Right cardiac atrium (tissue), 5 donors: ENCODE measurements around the gene ADK. TPM values are rescaled to one million over a fixed set of nuclear protein-coding genes. Genes with fewer than 3 reads are reported as not detected.
"Not testable (repeated sequence)": the region's sequence is repeated elsewhere in the genome, so short reads cannot be mapped to it uniquely, and the experiment has no call there.

ENCODE experiments used
- ATAC-seq, 2 donors: fragments of 200-7000 bp; cut with Tn5 transposase; one replicate each; pipeline versions ENCODE4 v1.8.0 to v1.9.1; 2020; ENCODE audit warnings: moderate library complexity in 2 of 2, mild to moderate bottlenecking in 1 of 2
- DNase-seq, 3 donors: peaks; one replicate each; pipeline ENCODE4 v3.0.0-alpha.2; 2020
- H3K27ac ChIP-seq: one replicate; pipeline ENCODE4 v1.5.1; 2013; ENCODE audit warnings: mild to moderate bottlenecking, low read length, control low read depth, moderate library complexity
- H3K27me3 ChIP-seq: one replicate; pipeline ENCODE4 v1.6.1; 2013; ENCODE audit not compliant: control insufficient read depth, insufficient read depth
- H3K4me1 ChIP-seq: one replicate; pipeline ENCODE4 v1.6.1; 2013; ENCODE audit warnings: low read length; ENCODE audit not compliant: control insufficient read depth, insufficient read depth
- H3K4me3 ChIP-seq: one replicate; pipeline ENCODE4 v1.5.1; 2013; ENCODE audit warnings: low read length, control low read depth
- H3K9me3 ChIP-seq: one replicate; pipeline ENCODE4 v1.6.1; 2013; ENCODE audit warnings: low read length; ENCODE audit not compliant: control insufficient read depth
- WGBS: extraction: QIAGEN DNeasy Blood & Tissue Kit; methylation state at CpG from one replicate; pipeline ENCODE4 v1.1.7; 2013; 5-methylcytosine and 5-hydroxymethylcytosine counted together
- intact Hi-C, 4 donors: fragments of 100-400 bp; cut with DNase I; formaldehyde crosslinking; loops; one replicate each; pipeline versions ENCODE4 v1.11.0 to v1.14.0; 2022 to 2023
- polyA plus RNA-seq: library from polyadenylated mRNA; stranded (reverse); fragments of 200-250 nt; gene quantifications from one replicate; pipeline ENCODE4 v1.2.3, GENCODE V29; 2013
- total RNA-seq, 4 donors: library from RNA; stranded (reverse); fragmentation: NEBNext Ultra II Directional; extraction: Animal tissue kit (Norgen Biotek cat#: 25700); gene quantifications; one replicate each; pipeline ENCODE4 v1.2.1, GENCODE V29; 2021
- donor health status: healthy with polysubstance abuse.
- donor health status: DM: no; HTN: yes; CAD: no.
- donor health status: DM: no; HTN: no; CAD: no.
- donor health status: DM: no; HTN: yes; CAD: no; lungs with severe emphysema.
- donor health status: DM: yes; HTN: yes; CAD: no.

Gene ADK
- total and polyA plus RNA-seq, 5 donors = 34.5 to 42.2 (median 41.0) TPM

GRCh38 chr10:74140553-74140952 lies 10.5 kb upstream of the ADK start:
- H3K9me3 ChIP-seq = no peaks in the 10 kb centered on the region
- no peak for DNase-seq
- 77% methylated on average over 2 of the region's 2 CpGs for WGBS
- no peak overlapping the region for H3K27ac ChIP-seq
- no peak overlapping the region for H3K4me3 ChIP-seq
- no peaks in the 10 kb centered on the region for H3K27me3 ChIP-seq
- intact Hi-C loops = no loop called here
- H3K4me1 ChIP-seq = peaks cover 4% of the 10 kb centered on the region
- no peak for ATAC-seq

DNA sequence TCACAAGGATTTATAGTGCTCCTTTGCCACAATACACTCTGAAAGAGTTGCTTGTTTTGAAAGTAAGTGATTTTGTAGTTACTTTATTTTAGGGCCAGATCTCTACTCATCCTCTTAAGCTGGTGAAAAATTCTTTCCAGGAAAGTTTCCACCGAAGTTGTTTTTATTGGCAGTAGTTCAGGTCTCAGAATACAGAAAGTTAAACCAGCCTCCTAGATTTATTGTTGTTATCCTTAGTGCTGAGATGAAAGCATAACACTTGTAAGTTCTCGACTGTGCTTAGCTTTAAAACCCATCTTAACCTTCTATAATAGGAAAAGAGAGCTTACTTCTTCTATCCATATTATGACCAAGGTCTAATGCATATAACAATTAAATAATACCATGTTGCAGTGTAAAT lies 5.9 kb upstream of the ADK start:
- ATAC-seq (peak; percentile 53 to 75), DNase-seq (no peak)
- Histone ChIP-seq H3K9me3 (no peaks in the 10 kb centered on the region), H3K27ac (no peak overlapping the region), H3K27me3 (no peaks in the 10 kb centered on the region), H3K4me3 (no peak overlapping the region), H3K4me1 (peaks cover 4% of the 10 kb centered on the region)
- intact Hi-C loops = no loop called here
- WGBS = 13% methylated on average over 2 of the region's 2 CpGs

DNA sequence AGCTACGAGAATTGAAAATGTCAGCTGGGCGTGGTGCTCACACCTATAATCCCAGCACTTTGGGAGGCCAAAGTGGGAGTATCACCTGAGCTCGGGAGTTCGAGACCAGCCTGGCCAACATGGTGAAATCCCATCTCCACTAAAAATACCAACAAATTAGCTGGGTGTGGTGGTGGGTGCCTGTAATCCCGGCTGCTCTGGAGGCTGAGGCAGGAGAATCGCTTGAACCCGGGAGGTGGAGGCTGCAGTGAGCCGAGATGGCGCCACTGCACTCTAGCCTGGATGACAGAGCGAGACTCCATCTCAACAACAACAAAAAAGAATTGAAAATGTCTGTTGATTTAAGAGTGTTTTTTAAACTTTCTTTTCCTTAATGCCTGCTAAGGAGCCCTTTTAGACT lies 4.0 kb upstream of the ADK start:
- intact Hi-C loops, H3K4me3 ChIP-seq, H3K27ac ChIP-seq, H3K4me1 ChIP-seq, H3K27me3 ChIP-seq, ATAC-seq, H3K9me3 ChIP-seq, DNase-seq: not testable (repeated sequence)
- 97% methylated on average over 10 of the region's 10 CpGs for WGBS

DNA sequence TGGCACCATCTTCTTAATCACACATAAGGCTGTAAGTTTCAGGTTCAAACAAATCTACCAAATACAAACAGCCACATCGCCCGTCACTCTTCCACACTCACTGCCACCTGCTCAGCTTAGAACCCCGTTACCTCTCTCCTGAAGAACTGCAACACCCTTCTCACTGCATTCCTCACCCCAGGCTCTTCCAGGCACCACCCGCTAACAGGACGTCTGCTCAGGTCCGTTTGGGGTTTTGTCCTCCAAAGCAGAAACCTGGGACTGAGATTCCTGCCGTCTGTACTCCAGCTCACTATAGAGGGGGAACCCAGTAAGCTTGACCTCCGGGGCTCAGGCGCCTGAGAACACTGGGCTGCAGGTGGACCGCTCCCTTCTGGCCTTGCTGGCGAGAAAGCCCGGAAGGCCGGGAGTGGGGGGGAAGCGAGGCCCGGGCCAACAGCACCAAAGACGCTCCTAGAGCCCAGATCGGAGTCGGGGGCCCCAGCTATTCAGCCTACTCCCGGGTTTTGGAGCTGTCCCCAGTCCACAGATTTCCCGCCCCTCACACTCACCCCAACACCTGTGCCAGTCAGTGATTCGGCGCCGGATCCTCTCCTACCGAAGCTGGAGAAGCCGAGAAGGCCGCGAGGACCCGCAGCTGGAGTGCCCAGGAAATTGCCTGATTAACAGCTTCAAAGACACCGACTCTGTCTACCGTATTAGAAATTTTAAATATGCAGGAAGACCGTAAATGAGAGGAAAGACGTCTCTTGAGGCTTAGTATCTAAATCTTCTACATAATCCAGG lies 624 bp upstream of the ADK start, which contains the start of gene AP3M1:
Gene AP3M1, minus strand, starts transcription at position 625 of the 786 bp plus-strand sequence. CDS start 12,449 bp downstream, outside the sequence.
- peak; percentile 84 to 92 (median 90) for DNase-seq
- peak; percentile 73 to 76 for ATAC-seq
- no peaks in the 10 kb centered on the region for H3K9me3 ChIP-seq
- H3K27ac ChIP-seq = peak within 1 kb of the TSS; percentile 93
- peak within 1 kb of the TSS; percentile 72 for H3K4me3 ChIP-seq
- under 1% methylated on average over 32 of the region's 32 CpGs for whole genome bisulfite sequencing
- H3K27me3 ChIP-seq = no peaks in the 10 kb centered on the region
- intact Hi-C loops = no loop called here
- no peaks in the 10 kb centered on the region for H3K4me1 ChIP-seq

GRCh38 chr10:74151879-74152722 lies 1.1 kb downstream of the ADK start:
- 28% methylated on average over 5 of the region's 5 CpGs for WGBS
- H3K4me1 ChIP-seq = no peaks in the 10 kb centered on the region
- H3K27me3 ChIP-seq = no peaks in the 10 kb centered on the region
- DNase-seq = no peak
- no peak for ATAC-seq
- intact Hi-C loops = no loop called here
- peak overlapping the region; percentile 93 for H3K27ac ChIP-seq
- H3K4me3 ChIP-seq = peak overlapping the region; percentile 72
- H3K9me3 ChIP-seq = no peaks in the 10 kb centered on the region

DNA sequence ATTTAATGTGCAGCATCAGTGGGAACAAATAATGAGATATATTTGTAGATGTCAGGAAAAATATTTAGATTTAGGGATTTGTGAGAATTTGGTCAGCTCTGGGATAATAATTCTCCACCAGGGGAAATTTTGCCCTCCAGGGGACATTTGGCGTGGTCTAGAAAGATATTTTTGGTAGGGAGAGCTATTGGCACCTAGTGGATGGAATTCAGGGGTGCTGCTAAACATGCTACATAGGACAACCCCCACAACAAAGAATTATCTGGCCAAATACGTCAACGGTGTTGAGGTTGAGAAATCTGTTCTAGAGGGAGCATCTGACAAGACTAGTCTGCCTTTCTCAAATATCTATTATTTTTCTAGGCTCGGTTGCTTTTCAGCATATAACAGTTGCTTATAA lies 2.1 kb downstream of the ADK start:
- Histone ChIP-seq H3K9me3 (no peaks in the 10 kb centered on the region), H3K4me1 (no peaks in the 10 kb centered on the region), H3K27ac (no peak overlapping the region), H3K27me3 (no peaks in the 10 kb centered on the region), H3K4me3 (peak overlapping the region; percentile 27)
- intact Hi-C loops = no loop called here
- ATAC-seq (no peak), DNase-seq (no peak)
- WGBS = 35% methylated on average over 4 of the region's 4 CpGs

DNA sequence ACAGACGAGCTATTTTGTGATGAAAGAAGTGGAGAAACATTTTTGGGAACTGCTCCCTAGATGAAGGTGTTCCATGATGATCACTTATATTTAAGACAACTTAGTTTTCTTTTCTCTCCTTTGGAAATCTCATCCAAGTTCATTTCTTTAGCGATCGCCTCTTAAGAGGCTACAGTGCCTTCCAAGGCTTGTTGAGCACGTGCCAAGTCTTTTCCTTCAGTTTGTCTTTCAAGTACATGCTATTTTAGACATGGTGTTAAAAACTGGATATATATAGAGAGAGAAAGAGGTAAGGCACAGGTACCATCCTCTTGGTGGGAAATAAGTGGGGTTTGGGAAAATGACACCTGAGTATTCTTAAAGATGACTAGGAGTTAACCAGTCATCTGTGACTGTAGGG lies 2.7 kb downstream of the ADK start:
- Histone ChIP-seq H3K27me3 (no peaks in the 10 kb centered on the region), H3K9me3 (no peaks in the 10 kb centered on the region), H3K4me3 (no peak overlapping the region), H3K4me1 (no peaks in the 10 kb centered on the region), H3K27ac (no peak overlapping the region)
- DNase-seq (no peak), ATAC-seq (no peak)
- 51% methylated on average over 4 of the region's 4 CpGs for WGBS
- intact Hi-C loops = no loop called here

GRCh38 chr10:74156919-74157289 lies 5.9 kb downstream of the ADK start:
- intact Hi-C loops = no loop called here
- ATAC-seq = peak; percentile 79 to 84
- H3K27ac ChIP-seq = no peak overlapping the region

GRCh38 chr10:74160013-74160412 lies 9.0 kb downstream of the ADK start:
- no peak overlapping the region for H3K27ac ChIP-seq
- no peaks in the 10 kb centered on the region for H3K27me3 ChIP-seq
- H3K4me1 ChIP-seq = no peaks in the 10 kb centered on the region
- ATAC-seq (no peak), DNase-seq (no peak)
- no peaks in the 10 kb centered on the region for H3K9me3 ChIP-seq
- no peak overlapping the region for H3K4me3 ChIP-seq
- 91% methylated on average over 3 of the region's 3 CpGs for WGBS
- intact Hi-C loops = no loop called here

More at GRCh38 chr10:74156919-74157289, 5.9 kb downstream of the ADK start:
- Histone ChIP-seq H3K27me3 (no peaks in the 10 kb centered on the region), H3K4me3 (no peak overlapping the region), H3K9me3 (no peaks in the 10 kb centered on the region), H3K4me1 (no peaks in the 10 kb centered on the region)
- WGBS = 15% methylated on average over 2 of the region's 2 CpGs
- peak; percentile 43 to 85 (median 68) for DNase-seq

DNA sequence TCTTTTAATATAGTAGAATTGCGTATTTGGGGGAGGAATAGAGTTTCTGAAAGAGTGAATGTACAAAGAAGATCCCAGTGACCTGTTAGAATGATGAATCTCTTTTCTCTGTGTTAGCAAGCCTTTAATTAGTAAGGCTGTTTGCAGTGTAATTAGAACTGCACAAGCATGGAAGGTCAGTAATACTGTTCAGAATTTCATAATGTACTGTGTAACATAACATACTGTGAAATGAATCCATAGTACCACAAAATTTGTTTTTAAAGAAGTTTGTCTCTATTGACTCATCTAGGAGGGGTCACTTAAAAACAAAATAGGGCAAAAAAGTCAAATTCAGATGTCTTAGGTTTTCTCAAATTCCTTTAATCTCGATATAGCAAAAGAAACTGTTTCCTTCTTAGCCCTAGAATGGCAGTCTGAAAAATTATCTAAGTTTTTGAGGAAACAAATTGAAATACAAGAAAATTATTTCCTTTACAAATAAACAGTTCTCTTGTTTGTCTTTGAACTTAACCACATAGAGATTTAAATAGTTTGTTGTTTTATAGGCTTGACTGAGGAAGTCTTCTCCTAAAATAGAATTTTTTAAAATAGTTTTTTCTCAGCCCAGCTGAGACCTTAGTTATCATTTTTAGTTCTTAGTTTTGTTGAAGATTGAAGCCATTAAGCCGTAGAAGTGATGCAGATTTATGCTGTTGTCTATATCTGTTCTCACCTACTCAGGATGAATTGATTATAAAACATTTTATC lies 12.5 kb downstream of the ADK start:
- 71% methylated on average over 3 of the region's 3 CpGs for WGBS
- ATAC-seq = no peak

More for the DNA sequence above, 12.5 kb downstream of the ADK start:
- intact Hi-C loops = no loop called here
- H3K27me3 ChIP-seq = no peaks in the 10 kb centered on the region
- no peaks in the 10 kb centered on the region for H3K4me1 ChIP-seq
- no peaks in the 10 kb centered on the region for H3K9me3 ChIP-seq
- no peak for DNase-seq
- H3K27ac ChIP-seq = no peak overlapping the region
- H3K4me3 ChIP-seq = no peak overlapping the region
